ENCODE results near the gene CYP1B1.

CYP1B1 gene

GRCh38 chr2:38060236-38061018 is 15.5 kb downstream of the CYP1B1 start:
- H3K27me3 ChIP-seq (ENCODE audit: insufficient read depth, low read depth) = no peaks in the 10 kb centered on the region
- H3K4me2 ChIP-seq = no peak overlapping the region
- H3K4me1 ChIP-seq (ENCODE audit: low read depth, poor library complexity, severe bottlenecking) = no peaks in the 10 kb centered on the region
- no peak overlapping the region for H3K4me3 ChIP-seq (IDR thresholded peaks at IDR 0.05; ENCODE audit: insufficient read depth, low read depth, low read length)
- TF ChIP-seq CTCF (conservative IDR thresholded peaks at IDR 0.05; ENCODE audit: low read depth, low read length) = no peak
- H3K9ac ChIP-seq = no peak overlapping the region
- H3K79me2 ChIP-seq (ENCODE audit: insufficient read depth, low read depth) = no peaks in the 10 kb centered on the region
- H3K27ac ChIP-seq = no peak overlapping the region
- no peaks in the 10 kb centered on the region for H4K20me1 ChIP-seq (ENCODE audit: insufficient read depth)
- no peak overlapping the region for H2AFZ ChIP-seq (ENCODE audit: low read depth)
- no peaks in the 10 kb centered on the region for H3K36me3 ChIP-seq (ENCODE audit: insufficient read depth)

- Histone ChIP-seq H3K36me3 (ENCODE audit: insufficient read depth) (no peaks in the 10 kb centered on the region), H2AFZ (ENCODE audit: low read depth) (no peak overlapping the region)
These were observed 18.1 kb downstream of the CYP1B1 start for GRCh38 chr2:38057651-38058410.

GRCh38 chr2:38056216-38056615 is 19.7 kb downstream of the CYP1B1 start:
- no peaks in the 10 kb centered on the region for H4K20me1 ChIP-seq (ENCODE audit: insufficient read depth)
- H3K27me3 ChIP-seq (ENCODE audit: insufficient read depth, low read depth) = no peaks in the 10 kb centered on the region
- H2AFZ ChIP-seq (ENCODE audit: low read depth) = no peak overlapping the region
- H3K36me3 ChIP-seq (ENCODE audit: insufficient read depth) = no peaks in the 10 kb centered on the region
- no peak overlapping the region for H3K4me2 ChIP-seq
- H3K27ac ChIP-seq = no peak overlapping the region
- no peak overlapping the region for H3K4me3 ChIP-seq (IDR thresholded peaks at IDR 0.05; ENCODE audit: insufficient read depth, low read depth, low read length)
- no peak overlapping the region for H3K9ac ChIP-seq
- no peak for TF ChIP-seq CTCF (conservative IDR thresholded peaks at IDR 0.05; ENCODE audit: low read depth, low read length)
- H3K4me1 ChIP-seq (ENCODE audit: low read depth, poor library complexity, severe bottlenecking) = no peaks in the 10 kb centered on the region
- H3K79me2 ChIP-seq (ENCODE audit: insufficient read depth, low read depth) = no peaks in the 10 kb centered on the region

More at GRCh38 chr2:38057651-38058410, 18.1 kb downstream of the CYP1B1 start:
- Histone ChIP-seq H3K27me3 (ENCODE audit: insufficient read depth, low read depth) (no peaks in the 10 kb centered on the region), H3K4me2 (no peak overlapping the region), H3K4me3 (IDR thresholded peaks at IDR 0.05; ENCODE audit: insufficient read depth, low read depth, low read length) (no peak overlapping the region), H4K20me1 (ENCODE audit: insufficient read depth) (no peaks in the 10 kb centered on the region), H3K27ac (no peak overlapping the region), H3K9ac (no peak overlapping the region), H3K79me2 (ENCODE audit: insufficient read depth, low read depth) (no peaks in the 10 kb centered on the region), H3K4me1 (ENCODE audit: low read depth, poor library complexity, severe bottlenecking) (no peaks in the 10 kb centered on the region)
- no peak for TF ChIP-seq CTCF (conservative IDR thresholded peaks at IDR 0.05; ENCODE audit: low read depth, low read length)

- Histone ChIP-seq H3K4me3 (IDR thresholded peaks at IDR 0.05; ENCODE audit: insufficient read depth, low read depth, low read length) (no peak overlapping the region), H3K27me3 (ENCODE audit: insufficient read depth, low read depth) (no peaks in the 10 kb centered on the region), H3K4me2 (no peak overlapping the region), H3K4me1 (ENCODE audit: low read depth, poor library complexity, severe bottlenecking) (no peaks in the 10 kb centered on the region), H4K20me1 (ENCODE audit: insufficient read depth) (no peaks in the 10 kb centered on the region), H3K36me3 (ENCODE audit: insufficient read depth) (no peaks in the 10 kb centered on the region), H2AFZ (ENCODE audit: low read depth) (no peak overlapping the region), H3K9ac (no peak overlapping the region), H3K27ac (no peak overlapping the region), H3K79me2 (ENCODE audit: insufficient read depth, low read depth) (no peaks in the 10 kb centered on the region)
- no peak for TF ChIP-seq CTCF (conservative IDR thresholded peaks at IDR 0.05; ENCODE audit: low read depth, low read length)
These were observed 30.1 kb downstream of the CYP1B1 start for GRCh38 chr2:38045811-38046210.
